Mucosa of stomach (tissue), 1 donor: ENCODE results near the gene NMT2.
A peak's percentile ranks its signal among the peaks of the same experiment; 100 is the strongest.

ENCODE experiments used
- H3K27me3 ChIP-seq: one replicate; pipeline ENCODE4 v1.7.0; 2013; ENCODE audit warnings: mild to moderate bottlenecking, low read length; ENCODE audit not compliant: control insufficient read depth, insufficient read depth
- H3K36me3 ChIP-seq: one replicate; pipeline ENCODE4 v1.7.0; 2013; ENCODE audit warnings: low read length; ENCODE audit not compliant: control insufficient read depth, insufficient read depth
- H3K4me1 ChIP-seq: one replicate; pipeline ENCODE4 v1.7.0; 2013; ENCODE audit warnings: mild to moderate bottlenecking, low read length; ENCODE audit not compliant: control insufficient read depth, insufficient read depth
- H3K4me3 ChIP-seq: one replicate; pipeline ENCODE4 v1.7.0; 2013; ENCODE audit warnings: low read length
- H3K9ac ChIP-seq: one replicate; pipeline ENCODE4 v1.7.0; 2013; ENCODE audit warnings: mild to moderate bottlenecking, low read length, moderate library complexity
- H3K9me3 ChIP-seq: one replicate; pipeline ENCODE4 v1.7.0; 2013; ENCODE audit warnings: mild to moderate bottlenecking, low read length, moderate library complexity; ENCODE audit not compliant: control insufficient read depth
- donor health status: Pancreatic carcinoma.

Gene NMT2

DNA sequence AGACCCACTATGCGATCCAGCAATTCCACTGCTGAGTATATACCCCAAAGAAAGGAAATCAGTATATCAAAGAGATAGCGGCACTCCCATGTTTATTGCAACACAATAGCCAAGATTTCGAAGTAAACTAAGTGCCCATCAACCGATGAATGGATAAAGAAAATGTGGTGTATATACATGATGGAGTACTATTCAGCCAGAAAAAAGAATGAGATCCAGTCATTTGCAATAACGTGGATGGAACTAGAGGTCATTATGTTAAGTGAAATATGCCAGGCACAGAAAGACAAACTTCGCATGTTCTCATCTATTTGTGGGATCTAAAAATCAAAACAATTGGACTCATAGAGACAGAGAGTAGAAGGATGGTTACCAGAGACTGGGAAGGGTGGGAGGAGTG lies 7.1 kb upstream of the NMT2 start:
- no peaks in the 10 kb centered on the region for H3K27me3 ChIP-seq
- H3K36me3 ChIP-seq: no peaks in the 10 kb centered on the region
- H3K4me3 ChIP-seq: no peak overlapping the region
- no peaks in the 10 kb centered on the region for H3K9me3 ChIP-seq
- no peak overlapping the region for H3K9ac ChIP-seq
- H3K4me1 ChIP-seq: no peaks in the 10 kb centered on the region

GRCh38 chr10:15172306-15172840 lies 3.9 kb upstream of the NMT2 start:
- peaks cover 7% of the 10 kb centered on the region for H3K4me1 ChIP-seq
- H3K9me3 ChIP-seq: no peaks in the 10 kb centered on the region
- no peak overlapping the region for H3K9ac ChIP-seq
- H3K4me3 ChIP-seq: no peak overlapping the region
- no peaks in the 10 kb centered on the region for H3K36me3 ChIP-seq
- H3K27me3 ChIP-seq: no peaks in the 10 kb centered on the region

DNA sequence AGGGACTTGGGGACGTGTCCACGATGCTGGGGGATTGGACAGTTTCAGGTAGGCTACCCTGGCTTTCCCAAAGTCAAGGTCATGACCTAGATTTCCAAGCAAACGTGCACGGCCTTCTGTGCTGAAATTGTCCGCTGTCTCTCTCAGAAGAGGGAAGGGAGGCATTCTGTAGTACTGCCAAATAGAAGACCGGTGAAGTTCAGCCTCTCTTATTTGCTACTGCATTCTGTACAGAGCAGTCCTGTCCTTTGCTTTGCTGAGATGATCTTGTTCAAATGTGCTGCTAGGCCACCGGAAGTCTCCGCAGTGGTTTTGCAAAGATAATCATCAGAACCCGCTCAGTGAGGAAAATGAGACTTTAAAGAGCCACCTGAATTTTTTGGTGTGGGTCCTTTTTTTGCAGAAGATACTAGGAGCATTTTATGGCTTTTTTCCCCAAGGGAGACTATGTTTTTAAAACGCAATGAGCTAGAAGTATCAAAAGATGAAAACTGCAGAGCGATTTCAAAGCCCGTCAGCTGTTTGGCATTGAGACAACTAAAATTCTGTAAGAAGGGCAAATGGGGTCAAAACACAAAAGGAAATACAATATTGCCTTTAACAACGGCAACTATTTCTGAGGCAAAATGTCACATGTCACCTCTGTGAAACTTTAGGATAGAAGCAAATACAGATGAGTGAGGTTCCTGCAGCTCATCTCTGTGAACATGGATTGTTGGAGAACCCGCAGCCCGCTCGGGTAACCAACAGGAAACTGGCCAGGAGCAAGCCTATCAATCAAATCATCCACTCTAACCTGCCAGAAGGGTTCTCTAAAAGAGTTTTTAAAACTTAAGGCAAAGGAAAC lies 1.3 kb upstream of the NMT2 start:
- Histone ChIP-seq H3K27me3 (no peaks in the 10 kb centered on the region), H3K4me3 (no peak overlapping the region)

GRCh38 chr10:15168786-15169554 lies 477 bp upstream of the NMT2 start:
- Histone ChIP-seq H3K9me3 (no peaks in the 10 kb centered on the region), H3K27me3 (no peaks in the 10 kb centered on the region), H3K4me3 (no peak overlapping the region), H3K4me1 (peaks cover 16% of the 10 kb centered on the region), H3K36me3 (no peaks in the 10 kb centered on the region), H3K9ac (no peak overlapping the region)

More for the DNA sequence above, 1.3 kb upstream of the NMT2 start:
- Histone ChIP-seq H3K9ac (no peak overlapping the region), H3K9me3 (no peaks in the 10 kb centered on the region), H3K36me3 (no peaks in the 10 kb centered on the region), H3K4me1 (peaks cover 16% of the 10 kb centered on the region)

DNA sequence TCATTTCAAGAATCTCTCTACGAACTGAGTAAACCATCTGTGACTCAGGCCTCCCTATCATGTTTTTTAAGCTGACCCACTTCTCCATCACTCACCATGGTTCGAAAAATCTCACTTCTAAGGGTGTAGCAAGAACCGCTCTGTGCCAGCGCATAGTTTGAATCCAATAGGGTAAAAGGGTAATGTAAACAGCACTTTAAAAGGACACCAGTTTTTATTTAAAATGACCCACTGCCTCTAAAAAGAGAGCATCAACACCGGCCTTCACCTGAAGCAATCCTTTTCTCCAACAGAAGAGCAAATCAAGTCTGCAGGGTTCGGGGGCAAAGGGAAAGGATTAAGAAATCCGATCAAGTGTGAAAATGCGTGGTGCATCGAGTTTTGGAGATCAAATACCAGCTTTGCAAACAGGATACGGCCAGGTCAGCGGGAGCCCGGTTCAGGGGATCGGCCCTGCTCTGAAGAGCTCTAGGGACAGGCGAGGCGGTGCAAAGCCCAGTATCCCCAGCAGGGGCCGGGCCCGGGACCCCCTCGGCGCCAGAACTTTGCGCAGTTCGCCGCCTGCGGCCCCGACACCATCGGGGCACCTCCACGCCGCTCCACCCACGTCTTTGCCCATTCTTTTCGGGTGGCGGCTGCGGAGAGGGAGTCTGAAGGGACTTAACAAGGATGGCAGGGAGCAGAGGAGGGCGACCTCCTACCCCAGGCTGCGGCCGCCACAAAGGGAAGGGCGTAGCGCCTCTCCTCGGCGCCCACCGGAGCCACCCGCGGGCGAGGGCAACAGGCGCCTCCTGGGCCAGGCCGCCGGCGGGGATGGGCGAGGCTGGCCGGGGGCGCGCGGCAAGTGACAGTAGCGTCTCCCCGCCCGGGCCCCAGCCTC lies 842 bp downstream of the NMT2 start:
- H3K4me1 ChIP-seq: peaks cover 16% of the 10 kb centered on the region
- H3K9me3 ChIP-seq: no peaks in the 10 kb centered on the region
- peak overlapping the region; percentile 73 for H3K9ac ChIP-seq
- no peaks in the 10 kb centered on the region for H3K36me3 ChIP-seq
- H3K27me3 ChIP-seq: no peaks in the 10 kb centered on the region
- H3K4me3 ChIP-seq: peak overlapping the region; percentile 27

DNA sequence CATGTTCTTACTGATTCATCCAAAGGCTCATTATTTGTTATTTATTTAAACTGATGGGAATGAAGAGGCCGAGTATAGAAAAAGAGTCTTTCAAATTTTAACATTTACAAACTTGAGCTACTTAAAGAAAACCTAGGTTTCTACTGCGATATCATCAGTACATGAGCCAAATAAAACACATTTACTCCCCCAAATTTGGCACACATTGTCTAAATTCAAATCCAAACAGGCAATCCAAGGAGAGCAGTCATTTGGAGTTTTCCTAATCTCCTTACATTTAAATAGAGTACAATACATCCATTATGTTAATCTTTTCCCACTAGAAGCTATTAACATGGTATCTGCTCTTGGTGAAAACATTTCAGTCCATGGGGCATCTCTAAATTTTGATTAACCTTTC lies 2.2 kb downstream of the NMT2 start:
- H3K9ac ChIP-seq: no peak overlapping the region
- H3K4me1 ChIP-seq: peaks cover 16% of the 10 kb centered on the region
- H3K9me3 ChIP-seq: no peaks in the 10 kb centered on the region
- H3K4me3 ChIP-seq: no peak overlapping the region
- H3K36me3 ChIP-seq: no peaks in the 10 kb centered on the region
- H3K27me3 ChIP-seq: no peaks in the 10 kb centered on the region

DNA sequence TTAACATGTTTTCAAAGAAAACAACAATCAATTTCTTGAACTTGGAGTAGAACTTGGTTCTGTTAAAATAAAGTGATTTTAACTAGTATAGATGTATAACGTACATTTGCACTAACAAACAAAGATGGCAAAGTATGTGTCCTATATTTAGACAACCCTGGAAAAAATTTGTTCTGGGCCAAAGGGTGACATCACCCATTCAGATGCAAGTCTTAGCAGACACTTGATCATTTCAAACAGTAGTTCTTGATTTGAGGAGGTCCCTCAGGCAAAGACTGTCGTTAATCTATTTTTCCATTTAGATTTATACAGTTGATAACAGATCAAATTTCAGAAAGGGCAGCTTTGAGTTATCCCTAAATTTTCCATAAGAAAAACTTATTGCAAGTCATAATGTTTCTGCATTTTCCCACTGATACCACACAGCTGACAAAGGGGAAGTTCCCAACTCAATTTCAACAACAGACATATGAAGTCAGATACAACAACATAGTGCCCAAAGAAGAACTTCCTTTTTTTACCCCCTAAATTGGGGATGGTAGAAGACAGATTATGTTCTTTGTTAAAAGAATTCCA lies 5.2 kb downstream of the NMT2 start:
- Histone ChIP-seq H3K9me3 (no peaks in the 10 kb centered on the region), H3K27me3 (no peaks in the 10 kb centered on the region), H3K36me3 (no peaks in the 10 kb centered on the region), H3K4me3 (no peak overlapping the region), H3K4me1 (peaks cover 14% of the 10 kb centered on the region), H3K9ac (no peak overlapping the region)

DNA sequence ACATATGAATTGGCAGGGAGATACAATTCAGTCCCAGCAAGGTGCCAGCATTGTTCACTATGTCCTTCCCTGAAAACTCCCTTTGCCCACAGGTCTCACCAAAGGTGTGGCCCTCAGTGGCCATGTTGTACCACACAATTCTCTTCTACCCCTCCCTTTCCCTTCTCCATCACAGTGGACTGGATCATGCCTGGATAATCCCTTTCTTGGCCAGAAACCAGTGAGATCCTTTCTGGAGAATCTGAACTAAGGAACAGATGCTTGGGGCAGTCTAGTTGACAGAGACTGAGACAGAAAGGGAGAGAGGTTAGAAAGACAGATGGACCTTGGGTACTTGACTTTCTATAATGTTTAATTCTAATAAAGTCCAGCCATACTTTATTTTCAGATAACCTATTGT lies 9.5 kb downstream of the NMT2 start:
- Histone ChIP-seq H3K4me3 (no peak overlapping the region), H3K4me1 (peaks cover 23% of the 10 kb centered on the region), H3K27me3 (no peaks in the 10 kb centered on the region), H3K36me3 (no peaks in the 10 kb centered on the region), H3K9me3 (no peaks in the 10 kb centered on the region), H3K9ac (no peak overlapping the region)

DNA sequence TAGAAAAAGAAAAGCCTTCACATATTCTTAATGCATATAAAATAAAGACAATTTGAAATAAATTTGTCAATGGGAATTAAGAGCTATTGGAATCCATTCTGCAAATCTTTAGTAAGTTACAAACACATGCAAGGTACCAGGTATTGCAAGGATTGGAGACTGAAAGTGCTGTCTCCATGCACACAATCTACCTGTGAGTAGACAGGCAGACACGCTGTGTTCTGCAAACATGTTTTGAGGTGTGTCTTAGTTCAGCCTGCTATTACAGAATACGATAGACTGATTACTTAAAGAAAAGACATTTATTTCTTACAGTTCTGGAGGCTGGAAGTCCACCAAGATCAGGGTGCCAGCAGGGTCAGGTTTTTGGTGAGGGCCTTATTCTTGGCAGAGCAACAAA lies 10.0 kb downstream of the NMT2 start:
- Histone ChIP-seq H3K4me1 (peaks cover 23% of the 10 kb centered on the region), H3K9me3 (no peaks in the 10 kb centered on the region), H3K36me3 (no peaks in the 10 kb centered on the region)

GRCh38 chr10:15155978-15156656 lies 12.4 kb downstream of the NMT2 start:
- no peaks in the 10 kb centered on the region for H3K9me3 ChIP-seq
- no peak overlapping the region for H3K9ac ChIP-seq
- H3K4me1 ChIP-seq: peaks cover 32% of the 10 kb centered on the region

More for the DNA sequence above, 10.0 kb downstream of the NMT2 start:
- Histone ChIP-seq H3K9ac (no peak overlapping the region), H3K4me3 (no peak overlapping the region), H3K27me3 (no peaks in the 10 kb centered on the region)

GRCh38 chr10:15152556-15152955 lies 15.9 kb downstream of the NMT2 start:
- peaks cover 19% of the 10 kb centered on the region for H3K4me1 ChIP-seq
- no peak overlapping the region for H3K9ac ChIP-seq
- H3K36me3 ChIP-seq: no peaks in the 10 kb centered on the region
- H3K4me3 ChIP-seq: no peak overlapping the region
- no peaks in the 10 kb centered on the region for H3K9me3 ChIP-seq
- H3K27me3 ChIP-seq: no peaks in the 10 kb centered on the region

More at GRCh38 chr10:15155978-15156656, 12.4 kb downstream of the NMT2 start:
- Histone ChIP-seq H3K36me3 (no peaks in the 10 kb centered on the region), H3K4me3 (no peak overlapping the region), H3K27me3 (no peaks in the 10 kb centered on the region)
